MV-4-11 (cell line): ENCODE results near the gene GSG1L.

Experiments
- DNase-seq: peaks from one replicate; lab custom pipeline; 2025; lab: John Stamatoyannopoulos, UW

Gene GSG1L

DNA sequence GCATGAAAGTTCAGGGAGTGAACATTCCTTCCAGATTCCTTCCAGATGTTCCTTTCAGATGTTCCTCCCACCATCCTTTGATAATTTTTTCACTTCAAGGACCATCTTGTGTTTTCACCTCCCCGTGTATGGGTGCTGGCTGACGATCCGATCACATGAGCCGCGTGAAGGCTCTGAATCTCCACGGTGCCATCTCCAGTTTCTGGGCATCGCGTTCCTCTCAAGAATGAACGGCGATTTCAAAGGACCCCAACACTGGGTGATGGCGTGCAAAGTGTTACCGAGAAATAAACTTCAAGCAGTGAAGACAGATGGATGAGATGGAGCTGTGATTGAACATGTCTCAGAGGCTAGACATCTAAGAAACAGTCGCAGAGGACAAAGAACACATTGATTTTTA is 245.3 kb downstream of the GSG1L start:
- DNase-seq: no peak

DNA sequence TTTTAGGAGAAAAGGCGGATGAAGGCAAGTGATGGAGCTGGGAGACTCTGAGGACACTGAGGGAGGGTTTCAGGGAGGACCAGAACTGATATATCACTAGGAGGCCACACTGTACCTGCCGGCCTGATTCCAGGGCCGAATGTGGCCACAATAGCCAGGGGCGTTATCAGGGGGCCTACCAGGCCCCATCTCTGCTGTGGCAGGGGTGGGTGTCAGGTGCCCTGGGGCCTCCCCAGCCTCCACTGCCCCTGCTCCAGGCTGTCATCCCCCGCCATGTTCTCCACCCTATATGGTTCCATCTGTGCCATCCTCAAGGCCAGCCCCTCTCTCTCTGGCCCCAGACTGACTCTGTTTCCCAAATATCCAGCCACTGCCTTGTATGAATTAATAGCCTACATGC is 246.5 kb downstream of the GSG1L start:
- no peak for DNase-seq

DNA sequence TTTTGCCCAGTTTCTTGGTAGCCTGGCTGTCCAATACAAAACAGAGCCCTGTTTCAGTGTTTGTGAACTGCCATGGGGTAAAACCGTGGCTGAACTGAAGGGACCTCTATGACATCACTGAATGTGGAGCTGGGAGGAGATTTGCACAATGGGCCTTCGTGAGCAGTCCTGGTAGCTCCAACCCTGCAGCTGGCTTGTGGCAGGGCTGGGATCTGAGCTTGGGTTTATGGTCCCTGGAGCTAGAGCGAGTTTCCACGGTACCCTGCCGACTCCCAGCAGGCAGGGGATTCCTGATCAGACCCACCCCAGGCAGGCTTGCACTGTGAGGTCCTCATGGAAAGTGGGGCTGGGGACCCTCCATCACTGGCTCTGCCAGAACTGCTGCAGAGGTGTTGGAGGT is 247.0 kb downstream of the GSG1L start:
- DNase-seq: no peak

DNA sequence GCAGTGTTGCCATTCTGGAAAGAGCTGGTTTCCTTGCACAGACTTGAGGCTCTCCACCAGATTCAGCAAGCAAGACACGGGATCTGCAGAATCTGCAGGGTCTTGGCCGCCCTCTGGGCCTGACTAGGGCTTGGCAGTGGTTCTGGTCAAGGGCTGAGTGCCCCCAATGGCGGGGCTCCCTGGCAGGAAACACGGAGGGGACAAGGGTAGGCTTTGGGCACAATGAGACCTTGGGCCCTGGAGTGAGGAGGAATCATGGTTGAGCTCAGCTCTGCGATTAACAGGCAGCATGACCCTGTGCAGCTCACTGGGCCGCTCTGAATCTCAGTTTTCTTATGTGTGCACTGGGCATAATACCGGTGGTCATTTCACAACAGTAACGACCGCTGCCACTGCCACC is 249.9 kb downstream of the GSG1L start:
- DNase-seq: no peak

DNA sequence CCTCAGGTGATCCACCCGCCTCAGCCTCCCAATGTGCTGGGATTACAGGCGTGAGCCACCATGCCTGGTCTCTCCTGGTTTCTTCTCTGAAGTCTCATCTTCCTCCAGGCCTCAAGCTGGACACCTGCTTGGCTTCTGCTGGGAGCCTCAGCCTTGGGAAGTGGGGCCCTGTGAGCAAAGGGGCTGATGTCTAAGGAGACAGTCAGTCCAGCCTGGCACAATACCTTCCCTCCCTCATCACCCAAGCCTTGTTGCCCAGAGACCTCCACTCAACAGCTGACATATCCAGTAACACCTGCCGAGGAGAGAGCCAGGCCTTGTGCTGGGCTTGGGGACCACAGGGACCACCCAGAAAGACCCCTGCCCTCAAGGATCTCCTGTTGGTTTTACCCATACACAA is 251.6 kb downstream of the GSG1L start:
- no peak for DNase-seq

DNA sequence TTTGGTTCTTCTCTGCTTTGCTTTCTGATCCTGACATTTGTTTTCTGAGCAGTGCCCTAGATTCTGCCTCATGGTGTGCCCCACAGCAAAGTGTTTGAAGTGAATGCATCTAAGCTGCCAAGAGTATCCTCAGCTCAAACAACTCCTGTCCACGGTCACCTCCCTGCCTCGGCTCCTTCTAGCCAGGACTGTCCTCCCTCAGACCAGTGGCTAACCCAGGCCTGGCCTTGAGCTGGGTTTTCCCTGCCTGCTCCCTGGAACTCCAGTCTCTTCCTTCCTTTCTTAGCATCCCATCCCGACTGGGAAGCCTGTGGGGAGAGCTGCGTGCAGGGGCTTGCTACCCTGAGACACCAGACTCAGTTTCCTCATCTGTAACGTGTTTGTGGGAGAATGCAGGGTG is 256.5 kb downstream of the GSG1L start:
- DNase-seq: no peak

DNA sequence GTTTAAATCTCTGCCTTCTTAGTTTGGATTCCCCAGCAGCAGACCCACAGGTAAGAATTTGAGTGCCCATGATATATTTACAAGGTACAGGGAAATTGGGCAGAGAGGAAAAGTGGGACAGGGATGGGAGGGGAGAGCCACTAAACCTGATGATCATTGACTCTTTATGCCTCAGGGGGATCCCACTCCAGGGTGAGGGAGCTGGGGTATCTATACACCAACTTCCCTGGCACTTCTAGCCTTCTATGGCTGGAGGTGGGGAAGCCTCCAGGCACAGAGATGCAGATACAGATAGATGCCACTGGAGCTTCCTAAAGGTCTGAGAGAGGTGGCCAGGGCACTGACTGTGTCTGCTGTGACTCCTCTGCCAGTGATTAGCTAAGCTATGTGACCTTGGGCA is 257.1 kb downstream of the GSG1L start:
- DNase-seq: no peak

DNA sequence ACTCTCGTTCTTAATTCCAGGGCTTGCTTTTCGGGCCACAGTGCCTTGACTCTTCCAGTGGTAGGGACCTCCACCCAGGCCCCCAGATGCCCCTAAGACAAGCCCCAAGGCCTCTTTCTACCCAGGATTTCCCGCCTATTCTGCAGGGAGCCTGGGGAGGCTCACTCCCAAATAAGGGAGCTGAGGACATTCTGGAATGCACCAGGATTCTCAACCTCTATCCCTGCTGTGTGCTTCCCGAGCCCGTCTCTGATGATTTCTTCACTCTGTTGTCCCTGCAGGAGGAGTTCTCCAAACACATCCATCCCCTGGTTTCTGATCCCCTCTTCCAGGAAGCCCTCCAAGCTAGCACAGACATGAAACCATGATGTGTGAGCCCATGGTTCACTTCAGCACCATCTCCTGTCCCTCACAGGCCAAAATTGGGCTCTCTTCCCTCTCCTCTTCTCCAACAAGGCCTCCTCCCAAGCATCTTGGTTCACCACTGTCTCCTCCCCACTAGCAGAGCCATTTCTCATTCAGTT is 257.6 kb downstream of the GSG1L start:
- no peak for DNase-seq

DNA sequence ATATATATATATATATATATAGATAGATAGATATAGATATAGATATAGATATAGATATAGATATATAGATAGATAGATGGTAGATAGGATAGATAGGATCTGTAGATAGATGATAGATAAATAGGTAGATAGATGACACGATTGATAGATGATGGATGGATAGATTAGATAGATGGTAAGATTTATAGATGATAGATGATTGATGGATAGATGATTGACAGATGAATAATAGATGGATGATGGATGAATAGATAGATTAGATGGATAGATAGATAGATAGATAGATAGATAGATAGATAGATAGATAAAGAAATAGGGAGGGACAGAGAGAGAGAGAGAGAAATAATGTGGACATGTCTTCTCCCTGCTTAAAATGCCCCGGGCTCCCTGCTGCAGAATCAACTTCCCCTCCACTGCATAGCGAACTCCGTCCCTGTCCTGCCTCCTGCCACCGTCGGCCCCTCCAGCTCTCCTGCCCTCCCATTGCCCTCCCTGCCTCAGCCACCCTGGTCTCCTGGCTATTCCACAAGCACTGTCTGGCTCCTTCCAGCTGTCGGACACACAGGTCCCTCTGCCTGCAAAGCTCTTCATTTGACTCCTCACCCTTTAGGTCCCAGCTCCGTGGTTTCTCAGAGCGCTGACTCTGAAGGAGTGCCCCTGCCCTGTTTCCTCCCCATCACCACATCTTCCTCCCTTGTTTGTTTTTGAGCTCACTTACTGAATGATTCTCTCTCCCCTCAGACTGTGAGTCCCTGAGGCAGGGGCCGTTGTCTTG is 259.6 kb downstream of the GSG1L start:
- DNase-seq: no peak

DNA sequence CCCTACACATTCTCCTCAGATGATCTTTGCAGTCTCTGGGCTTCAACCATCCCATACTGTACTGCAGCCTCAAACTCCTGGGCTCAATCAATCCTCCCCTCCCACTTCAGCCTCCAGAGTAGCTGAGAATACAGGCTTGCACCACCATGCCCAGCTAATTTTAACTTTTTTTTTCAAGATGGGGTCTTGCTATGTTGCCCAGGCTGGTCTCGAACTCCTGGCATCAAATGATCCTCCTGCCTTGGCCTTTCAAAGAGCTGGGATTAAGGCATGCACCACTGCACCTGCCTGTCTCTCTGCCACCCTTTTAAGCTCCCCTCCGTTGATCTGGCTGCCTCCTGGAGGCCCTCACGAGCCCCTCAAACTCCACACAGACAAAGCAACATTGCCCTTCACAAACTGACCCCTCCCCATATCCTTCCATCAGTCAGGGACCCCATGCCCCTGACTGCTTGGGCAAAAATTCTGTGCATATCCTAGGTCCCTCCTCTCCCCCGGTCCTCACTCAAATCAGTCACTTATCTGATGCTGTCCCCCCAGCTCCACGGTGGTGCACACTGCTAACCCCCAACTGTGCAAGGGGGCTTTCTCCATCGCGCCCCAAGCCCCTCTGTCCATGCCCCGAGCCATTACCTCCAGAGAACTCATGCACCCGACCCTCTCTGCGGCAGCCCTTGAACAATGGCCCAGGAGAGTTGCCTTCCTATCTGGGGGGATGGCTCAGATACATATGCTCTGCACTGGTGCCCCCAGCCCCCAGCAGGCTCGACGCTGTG is 260.7 kb downstream of the GSG1L start:
- no peak for DNase-seq

DNA sequence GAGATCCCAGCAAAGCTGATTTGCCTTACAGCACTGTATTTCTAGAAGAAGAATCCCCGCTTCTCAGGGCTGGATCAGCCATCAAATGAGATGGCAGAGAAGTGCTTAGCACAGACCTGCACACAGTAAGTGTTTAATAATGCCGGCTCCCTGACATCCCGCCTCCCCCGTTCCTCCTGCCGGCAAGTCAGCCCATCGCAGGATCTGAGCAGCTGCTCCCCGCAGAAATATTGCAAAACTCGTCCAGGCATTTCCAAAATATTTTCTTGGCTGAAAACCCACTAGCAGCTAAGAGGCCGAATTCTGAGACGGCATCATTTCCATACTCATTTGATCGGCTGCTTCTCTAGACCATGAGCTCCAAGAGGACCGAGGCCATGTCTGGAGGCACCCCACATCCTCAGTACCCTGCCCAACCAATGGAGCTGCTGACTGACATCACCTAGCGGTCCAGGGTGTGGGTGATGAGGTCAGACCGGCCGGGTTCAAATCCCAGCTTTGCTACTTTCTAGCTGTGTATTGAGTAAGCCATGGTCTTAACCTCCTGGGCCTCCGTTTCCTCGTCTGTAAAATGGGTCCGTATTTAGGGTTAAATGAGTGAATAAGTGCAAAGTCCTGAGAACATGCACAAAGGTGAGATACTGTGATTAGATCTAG is 262.1 kb downstream of the GSG1L start:
- DNase-seq: no peak

DNA sequence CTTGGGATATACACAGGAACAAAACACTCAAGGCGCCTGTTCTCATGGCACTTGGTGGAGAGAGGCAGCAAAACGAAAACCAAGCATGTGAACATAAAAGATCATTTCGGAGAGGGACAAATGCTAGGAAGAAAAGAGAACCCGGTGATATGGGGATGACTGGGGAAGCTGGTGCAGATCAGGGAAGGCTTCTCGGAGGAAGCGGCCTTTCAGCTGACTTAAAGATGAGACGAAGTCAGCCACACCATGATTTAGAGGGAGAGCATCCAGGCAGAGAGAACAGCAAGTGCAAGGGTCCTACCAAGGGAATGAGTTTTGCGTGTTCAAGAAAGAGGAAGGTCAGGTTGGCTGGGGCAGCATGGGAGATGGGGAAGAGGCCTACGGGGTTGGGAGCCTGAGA is 262.7 kb downstream of the GSG1L start:
- DNase-seq: no peak

DNA sequence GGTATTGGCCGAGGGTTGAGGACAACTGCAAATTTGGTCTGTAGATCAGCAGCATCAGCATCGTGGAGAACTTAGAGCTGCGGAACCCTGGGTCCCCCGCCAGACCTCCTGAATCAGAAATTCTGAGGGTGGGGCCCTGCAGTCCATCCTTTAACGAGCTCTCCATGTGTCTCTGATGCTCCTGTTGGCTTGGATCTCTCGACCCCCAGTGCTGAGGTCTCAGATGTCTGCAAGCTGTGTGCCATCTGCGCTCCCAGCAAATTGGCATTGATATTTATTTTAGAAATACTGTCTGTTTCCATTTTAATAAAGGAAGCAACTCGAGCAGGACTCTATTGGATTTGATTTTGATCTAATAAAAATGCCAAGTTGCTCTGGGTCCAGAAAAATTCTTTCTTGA is 263.6 kb downstream of the GSG1L start:
- no peak for DNase-seq

DNA sequence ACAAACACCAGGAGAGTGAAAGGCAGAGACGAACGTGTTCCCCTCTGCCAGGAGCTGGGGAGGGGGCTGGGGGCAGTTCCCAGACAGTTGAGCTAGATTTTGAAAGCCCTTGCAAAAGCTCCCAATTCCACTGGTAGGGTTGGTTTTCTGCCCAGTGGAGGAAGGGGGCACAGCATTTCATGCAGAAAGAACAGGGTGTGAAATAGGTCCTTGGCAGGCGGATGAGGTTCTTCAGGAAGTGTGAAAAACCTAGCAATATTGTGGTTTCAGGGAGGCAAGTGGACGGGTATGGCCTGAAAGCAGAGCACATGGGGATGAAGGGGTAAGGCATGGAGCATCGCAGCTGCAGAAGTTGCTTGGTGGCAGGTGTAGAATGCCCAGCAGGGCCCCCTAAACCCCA is 265.3 kb downstream of the GSG1L start:
- no peak for DNase-seq

DNA sequence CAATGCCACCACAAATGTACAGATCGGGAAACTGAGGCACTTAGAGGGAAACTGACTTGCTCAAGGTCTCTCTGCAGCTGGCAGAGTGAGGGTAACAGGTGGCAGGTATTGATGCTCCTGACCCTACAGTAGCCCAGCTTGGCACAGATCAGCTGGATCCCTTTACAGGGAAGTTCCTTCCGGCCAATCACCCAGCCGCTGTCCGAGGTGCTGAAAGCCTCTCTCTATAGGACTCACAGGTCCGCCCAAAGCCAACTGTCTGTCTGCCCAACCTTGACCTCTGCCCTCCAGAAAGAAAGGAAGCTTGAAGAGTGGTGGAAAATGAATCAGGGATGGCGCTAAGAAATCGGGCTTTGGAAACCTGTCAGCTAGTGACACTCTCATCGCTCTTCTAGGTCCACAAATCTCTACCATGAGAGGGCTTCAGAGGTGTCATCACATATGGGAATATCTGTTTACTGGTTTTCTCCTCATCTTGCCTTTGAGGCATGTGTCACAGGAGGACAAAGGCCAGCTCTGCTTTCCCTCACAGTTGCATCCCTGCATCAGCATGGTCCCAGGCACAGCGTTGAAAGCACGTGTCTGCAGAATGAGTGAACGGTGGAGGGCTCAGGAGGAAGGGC is 267.4 kb downstream of the GSG1L start:
- peak; percentile 41 for DNase-seq

DNA sequence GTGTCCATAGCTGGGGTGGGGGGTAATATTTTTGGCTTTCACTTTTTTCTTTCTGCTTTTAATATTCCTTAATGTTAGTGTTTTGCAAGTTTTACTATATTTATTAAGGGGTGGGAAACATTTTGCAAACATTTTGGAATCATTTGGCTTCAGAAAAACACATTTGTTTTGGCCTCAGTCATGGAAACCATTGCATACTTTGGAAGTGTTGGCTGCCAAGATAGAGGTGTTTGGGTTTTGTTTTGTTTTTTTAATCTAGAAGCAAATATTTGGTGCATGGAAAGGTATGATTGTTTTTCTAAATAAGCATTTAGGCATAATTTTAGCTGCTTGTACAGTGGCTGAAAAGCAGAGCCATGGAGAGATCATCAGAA is 270.3 kb downstream of the GSG1L start:
- no peak for DNase-seq

DNA sequence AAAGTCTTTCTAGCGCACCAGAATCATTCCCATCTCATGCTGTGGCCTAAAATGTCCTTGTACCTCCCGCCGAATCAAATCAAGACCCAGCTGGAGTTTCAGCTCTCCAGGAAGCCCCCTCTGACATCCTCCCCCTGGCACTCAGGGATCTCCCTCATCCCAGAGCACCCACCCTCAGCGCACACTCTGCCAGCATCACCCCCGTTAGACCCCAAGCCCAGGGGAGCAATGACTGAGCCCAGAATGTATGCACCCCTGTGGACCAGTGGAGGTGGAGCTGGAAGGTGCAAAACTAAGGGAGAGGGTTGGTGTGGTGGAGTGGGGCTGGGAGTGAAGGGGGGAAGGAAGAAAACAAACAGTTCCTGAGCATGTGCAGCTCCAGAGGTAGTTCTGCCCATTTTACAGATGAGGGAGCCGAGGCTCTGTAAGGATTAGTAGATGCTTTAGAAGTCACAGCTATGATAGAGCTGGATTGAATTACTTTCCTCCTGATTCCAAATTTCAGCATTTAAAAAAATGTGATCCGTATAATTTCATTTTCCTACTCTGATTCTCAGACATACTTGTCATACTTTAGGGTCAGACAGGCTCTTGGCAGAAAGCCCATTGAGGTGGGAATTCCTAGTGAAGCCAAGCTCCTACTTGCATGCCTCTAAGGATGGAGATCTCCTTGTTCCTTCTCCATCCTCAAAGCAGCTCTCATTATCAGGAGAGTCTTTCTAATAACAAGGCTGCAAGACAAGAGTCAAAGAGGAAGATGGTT is 270.8 kb downstream of the GSG1L start:
- no peak for DNase-seq

DNA sequence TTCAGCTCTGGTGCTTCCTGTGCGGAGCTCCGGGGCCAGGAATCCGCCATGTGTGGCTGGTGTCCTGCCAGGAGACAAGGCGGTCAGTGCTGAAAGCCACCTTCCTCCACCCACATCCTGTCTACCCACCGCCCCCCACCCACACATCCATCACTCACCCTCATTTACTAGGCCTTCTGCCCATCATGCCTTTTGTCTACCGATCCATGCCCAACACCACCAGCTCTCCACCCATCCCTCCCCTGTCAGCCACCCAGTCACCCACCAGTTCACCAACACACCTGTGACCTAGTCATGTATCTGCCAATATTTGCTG is 272.2 kb downstream of the GSG1L start:
- DNase-seq: no peak

DNA sequence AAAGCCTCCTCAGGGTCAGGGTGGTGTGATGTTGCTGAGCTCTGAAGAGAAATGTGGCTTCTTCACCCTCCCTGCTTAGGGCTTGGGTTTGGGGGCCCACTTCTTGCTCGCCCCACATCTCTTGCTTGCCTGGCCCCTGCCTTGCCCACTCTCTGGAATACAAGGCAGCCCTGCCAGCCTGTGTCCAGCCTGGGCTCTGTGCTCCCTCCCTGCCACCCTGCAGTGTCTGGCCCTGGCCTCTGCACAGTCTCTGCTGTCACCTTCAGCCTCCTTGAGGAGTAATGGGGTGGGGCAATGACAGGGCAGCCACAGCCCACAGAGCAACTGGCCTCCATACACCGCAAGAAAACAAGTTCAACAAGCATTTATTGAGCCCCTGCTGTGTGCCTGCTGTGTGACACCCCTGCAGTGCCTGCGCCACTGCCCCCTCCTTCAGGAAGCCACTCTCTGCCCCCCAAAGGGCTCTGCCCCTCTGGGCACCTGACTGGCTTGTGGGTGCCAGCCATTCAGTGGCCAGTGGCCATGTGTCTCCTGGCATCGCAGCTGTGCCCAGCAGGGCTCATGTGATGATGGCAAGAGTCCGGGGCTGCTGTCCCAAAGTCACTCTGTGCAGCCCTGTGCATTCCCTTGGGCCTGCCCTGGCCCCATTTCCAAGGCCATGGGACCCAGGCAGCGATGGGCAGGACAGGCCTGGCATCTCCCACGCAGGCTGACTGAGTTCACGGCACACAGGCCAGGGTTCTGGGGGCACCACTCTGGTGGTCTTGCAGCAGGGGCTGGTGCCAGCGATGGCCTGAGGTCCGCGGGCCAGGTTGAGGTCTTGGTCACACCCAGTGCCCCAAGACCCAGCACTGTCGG is 272.7 kb downstream of the GSG1L start:
- no peak for DNase-seq

DNA sequence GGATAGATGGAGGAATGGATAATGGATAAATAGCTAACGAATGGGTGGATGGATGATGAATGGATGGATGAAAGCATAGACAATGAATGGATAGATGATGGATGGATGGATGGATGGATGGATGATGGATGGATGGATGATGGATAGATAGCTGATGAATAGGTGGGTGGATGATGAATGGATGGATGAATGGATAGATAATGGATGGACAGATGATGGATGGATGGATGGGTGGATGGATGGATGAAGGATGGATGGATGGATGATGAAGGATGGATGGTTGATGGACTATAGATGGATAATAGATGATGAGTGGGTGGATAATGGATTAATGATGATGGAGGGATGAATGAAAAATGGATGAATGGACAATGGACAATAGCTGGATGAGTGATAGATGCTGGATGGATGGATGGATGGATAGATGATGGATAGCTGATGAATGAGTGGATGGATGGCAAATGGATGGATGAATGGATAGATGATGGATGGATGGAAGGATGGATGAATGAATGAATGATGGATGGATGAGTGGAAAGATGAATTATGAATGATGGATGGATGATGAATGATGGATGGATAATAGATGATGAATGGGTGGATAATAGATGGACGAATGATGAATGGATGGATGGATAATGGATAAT is 273.8 kb downstream of the GSG1L start:
- DNase-seq: no peak
